ENCODE measurements around the gene S1PR1. TPM values are rescaled to one million over a fixed set of nuclear protein-coding genes. Genes with fewer than 3 reads are reported as not detected.

Gene S1PR1
- total RNA-seq, 5 donors from 2014 or later (not counting 1 experiment from before 2014, with no cell fraction given), result 178 to 368 (median 354) TPM

GRCh38 chr1:101235696-101236515 lies 913 bp upstream of the S1PR1 start:
- 1% methylated on average over 22 of the region's 43 CpGs for WGBS (ENCODE audit: insufficient coverage)
- no peaks in the 10 kb centered on the region for H3K9me3 ChIP-seq
- peak overlapping the region; percentile 98 to 100 for H3K27ac Mint-ChIP-seq
- H3K36me3 Mint-ChIP-seq, result peaks cover 45% of the 10 kb centered on the region
- H3K4me1 Mint-ChIP-seq, result peaks cover 51 to 61% (median 55%) of the 10 kb centered on the region in 3 donors
- ATAC-seq (replicated peaks in 1 of 4), result peak; percentile 42 to 50 (median 47)
- H3K9me3 Mint-ChIP-seq, result peaks cover 0 to 6% (median 0%) of the 10 kb centered on the region in 3 donors
- ChIA-PET POLR2A (interaction anchor here (0.5 to 1.9 kb wide), 17 partner anchors 23 to 340 kb away, joined by 3 to 7 read pairs (median 4); partner anchors contain the start of gene SLC30A7 (in 1 of the 2)), CTCF (interaction anchor here (0.5 to 2.2 kb wide), 23 partner anchors 13 to 993 kb away, joined by 3 to 9 read pairs (median 4); no protein-coding TSS in a partner anchor)
- peaks cover 27 to 42% of the 10 kb centered on the region in 2 experiments for H3K4me1 ChIP-seq (ENCODE audit: control insufficient read depth in 1 of 2, extremely low read depth in 1 of 2, insufficient read depth in 2 of 2, low read length in 2 of 2)
- H3K27ac ChIP-seq (ENCODE audit: low read length), result peak overlapping the region; percentile 91
- H3K27me3 ChIP-seq (replicated peaks in 1 of 2; ENCODE audit: control insufficient read depth in 2 of 2, extremely low read depth in 1 of 2, insufficient read depth in 2 of 2, low read length in 1 of 2), result no peaks in the 10 kb centered on the region
- peak; percentile 30 to 78 (median 54) for DNase-seq
- no peaks in the 10 kb centered on the region for H3K27me3 Mint-ChIP-seq
- H3K4me3 ChIP-seq (ENCODE audit: control insufficient read depth in 1 of 2, extremely low read depth in 1 of 2, low read length in 1 of 2), result peak overlapping the region; percentile 67 to 99
- peak overlapping the region; percentile 97 to 99 (median 98) for H3K4me3 Mint-ChIP-seq
- peaks cover 0 to 22% of the 10 kb centered on the region in 2 donors for H3K36me3 ChIP-seq (ENCODE audit: control insufficient read depth in 2 of 2, extremely low read depth in 1 of 2, insufficient read depth in 1 of 2, low read length in 1 of 2)

GRCh38 chr1:101237229-101237837 lies 514 bp downstream of the S1PR1 start:
- peak overlapping the region; percentile 91 for H3K27ac ChIP-seq (ENCODE audit: low read length)
- DNase-seq (peak in 17 of 35 experiments; percentile 6 to 48 (median 19)), ATAC-seq (replicated peaks in 1 of 4) (no peak)
- H3K27ac Mint-ChIP-seq, result peak overlapping the region; percentile 98 to 100
- peaks cover 0 to 32% of the 10 kb centered on the region in 2 donors for H3K36me3 ChIP-seq (ENCODE audit: control insufficient read depth in 2 of 2, extremely low read depth in 1 of 2, insufficient read depth in 1 of 2, low read length in 1 of 2)
- peaks cover 51% of the 10 kb centered on the region for H3K36me3 Mint-ChIP-seq
- H3K4me3 ChIP-seq (ENCODE audit: control insufficient read depth in 1 of 2, extremely low read depth in 1 of 2, low read length in 1 of 2), result peak overlapping the region; percentile 67 to 99
- peaks cover 59 to 62% (median 59%) of the 10 kb centered on the region in 3 donors for H3K4me1 Mint-ChIP-seq
- H3K27me3 ChIP-seq (replicated peaks in 1 of 2; ENCODE audit: control insufficient read depth in 2 of 2, extremely low read depth in 1 of 2, insufficient read depth in 2 of 2, low read length in 1 of 2), result no peaks in the 10 kb centered on the region
- no peaks in the 10 kb centered on the region for H3K27me3 Mint-ChIP-seq
- no peaks in the 10 kb centered on the region for H3K9me3 ChIP-seq
- ChIA-PET CTCF (interaction anchor here (0.5 to 4.7 kb wide), 10 partner anchors 10 to 316 kb away, joined by 3 to 82 read pairs (median 6); no protein-coding TSS in a partner anchor), POLR2A (interaction anchor here in 1 of 2 donors (0.6 kb wide), 1 partner anchor 118 kb away, joined by 4 read pairs; no protein-coding TSS in a partner anchor)
- H3K9me3 Mint-ChIP-seq, result no peaks in the 10 kb centered on the region
- H3K4me3 Mint-ChIP-seq, result peak overlapping the region; percentile 97 to 99 (median 98)
- H3K4me1 ChIP-seq (ENCODE audit: control insufficient read depth in 1 of 2, extremely low read depth in 1 of 2, insufficient read depth in 2 of 2, low read length in 2 of 2), result peaks cover 42 to 44% of the 10 kb centered on the region in 2 experiments
- WGBS (ENCODE audit: insufficient coverage), result 0% methylated on average over 6 of the region's 12 CpGs

- H3K4me1 ChIP-seq (ENCODE audit: control insufficient read depth in 1 of 2, extremely low read depth in 1 of 2, insufficient read depth in 2 of 2, low read length in 2 of 2), result peaks cover 45 to 46% of the 10 kb centered on the region in 2 experiments
- no peaks in the 10 kb centered on the region for H3K9me3 ChIP-seq
- ChIA-PET CTCF (interaction anchor here (0.5 to 4.7 kb wide), 54 partner anchors 10 to 369 kb away, joined by 3 to 82 read pairs (median 4); partner anchors contain the start of genes DPH5 (in 1 of the 2) and SLC30A7 (in 1 of the 2)), POLR2A (interaction anchor here (0.6 to 1.8 kb wide), 25 partner anchors 9 to 1168 kb away, joined by 3 to 9 read pairs (median 4); no protein-coding TSS in a partner anchor)
- no peaks in the 10 kb centered on the region for H3K9me3 Mint-ChIP-seq
- peak overlapping the region; percentile 67 to 99 for H3K4me3 ChIP-seq (ENCODE audit: control insufficient read depth in 1 of 2, extremely low read depth in 1 of 2, low read length in 1 of 2)
- DNase-seq (peak in 34 of 35 experiments; percentile 20 to 72 (median 50)), ATAC-seq (replicated peaks in 1 of 4) (peak; percentile 6 to 39 (median 30))
- H3K4me3 Mint-ChIP-seq, result peak overlapping the region; percentile 97 to 99 (median 98)
- H3K4me1 Mint-ChIP-seq, result peaks cover 59 to 62% (median 60%) of the 10 kb centered on the region in 3 donors
- H3K27ac Mint-ChIP-seq, result peak overlapping the region; percentile 98 to 100
- H3K27me3 Mint-ChIP-seq, result no peaks in the 10 kb centered on the region
- 0% methylated on average over 1 of the region's 14 CpGs for WGBS (ENCODE audit: insufficient coverage)
- H3K27ac ChIP-seq (ENCODE audit: low read length), result peak overlapping the region; percentile 56
- H3K36me3 ChIP-seq (ENCODE audit: control insufficient read depth in 2 of 2, extremely low read depth in 1 of 2, insufficient read depth in 1 of 2, low read length in 1 of 2), result peaks cover 0 to 38% of the 10 kb centered on the region in 2 donors
- H3K27me3 ChIP-seq (replicated peaks in 1 of 2; ENCODE audit: control insufficient read depth in 2 of 2, extremely low read depth in 1 of 2, insufficient read depth in 2 of 2, low read length in 1 of 2), result no peaks in the 10 kb centered on the region
- peaks cover 55% of the 10 kb centered on the region for H3K36me3 Mint-ChIP-seq
Measured at GRCh38 chr1:101238031-101238628, 1.3 kb downstream of the S1PR1 start.

- peak overlapping the region; percentile 97 to 99 (median 98) for H3K4me3 Mint-ChIP-seq
- ATAC-seq (replicated peaks in 1 of 4), result peak; percentile 18 to 38 (median 32)
- no peaks in the 10 kb centered on the region for H3K27me3 Mint-ChIP-seq
- ChIA-PET POLR2A (interaction anchor here (0.5 to 1.8 kb wide), 25 partner anchors 9 to 344 kb away, joined by 3 to 9 read pairs (median 4); partner anchors contain the start of gene EXTL2 (in 1 of the 2)), CTCF (interaction anchor here (0.5 to 4.7 kb wide), 55 partner anchors 9 to 369 kb away, joined by 3 to 82 read pairs (median 4); partner anchors contain the start of genes DPH5 (in 1 of the 2) and SLC30A7 (in 1 of the 2))
- no peaks in the 10 kb centered on the region for H3K27me3 ChIP-seq (replicated peaks in 1 of 2; ENCODE audit: control insufficient read depth in 2 of 2, extremely low read depth in 1 of 2, insufficient read depth in 2 of 2, low read length in 1 of 2)
- 3% methylated on average over 17 of the region's 17 CpGs for WGBS (ENCODE audit: insufficient coverage)
- no peaks in the 10 kb centered on the region for H3K9me3 Mint-ChIP-seq
- no peaks in the 10 kb centered on the region for H3K9me3 ChIP-seq
- DNase-seq, result peak; percentile 51 to 90 (median 81)
- peak overlapping the region; percentile 98 to 100 for H3K27ac Mint-ChIP-seq
- peak overlapping the region; percentile 67 to 99 for H3K4me3 ChIP-seq (ENCODE audit: control insufficient read depth in 1 of 2, extremely low read depth in 1 of 2, low read length in 1 of 2)
- peaks cover 60 to 64% (median 62%) of the 10 kb centered on the region in 3 donors for H3K4me1 Mint-ChIP-seq
- H3K36me3 ChIP-seq (ENCODE audit: control insufficient read depth in 2 of 2, extremely low read depth in 1 of 2, insufficient read depth in 1 of 2, low read length in 1 of 2), result peaks cover 0 to 44% of the 10 kb centered on the region in 2 donors
- peaks cover 60% of the 10 kb centered on the region for H3K36me3 Mint-ChIP-seq
- H3K27ac ChIP-seq (ENCODE audit: low read length), result peak overlapping the region; percentile 56
- H3K4me1 ChIP-seq (ENCODE audit: control insufficient read depth in 1 of 2, extremely low read depth in 1 of 2, insufficient read depth in 2 of 2, low read length in 2 of 2), result peaks cover 44 to 50% of the 10 kb centered on the region in 2 experiments
Measured at GRCh38 chr1:101238681-101239094, 1.9 kb downstream of the S1PR1 start.

- Histone ChIP-seq H3K27ac (ENCODE audit: low read length) (peak overlapping the region; percentile 56), H3K4me1 (ENCODE audit: control insufficient read depth in 1 of 2, extremely low read depth in 1 of 2, insufficient read depth in 2 of 2, low read length in 2 of 2) (peaks cover 37 to 54% of the 10 kb centered on the region in 2 experiments), H3K9me3 (no peaks in the 10 kb centered on the region), H3K4me3 (ENCODE audit: control insufficient read depth in 1 of 2, extremely low read depth in 1 of 2, low read length in 1 of 2) (peak overlapping the region; percentile 67 to 99), H3K27me3 (replicated peaks in 1 of 2; ENCODE audit: control insufficient read depth in 2 of 2, extremely low read depth in 1 of 2, insufficient read depth in 2 of 2, low read length in 1 of 2) (no peaks in the 10 kb centered on the region), H3K36me3 (ENCODE audit: control insufficient read depth in 2 of 2, extremely low read depth in 1 of 2, insufficient read depth in 1 of 2, low read length in 1 of 2) (peaks cover 0 to 49% of the 10 kb centered on the region in 2 donors)
- 30% methylated on average over 30 of the region's 42 CpGs for WGBS (ENCODE audit: insufficient coverage)
- DNase-seq (peak in 33 of 35 experiments; percentile 28 to 78 (median 50)), ATAC-seq (replicated peaks in 1 of 4) (peak; percentile 11 to 20 (median 18))
- no peaks in the 10 kb centered on the region for H3K9me3 Mint-ChIP-seq
- H3K36me3 Mint-ChIP-seq, result peaks cover 60% of the 10 kb centered on the region
- no peaks in the 10 kb centered on the region for H3K27me3 Mint-ChIP-seq
- H3K27ac Mint-ChIP-seq, result peak overlapping the region; percentile 98 to 100
- peak overlapping the region; percentile 97 to 99 (median 98) for H3K4me3 Mint-ChIP-seq
- ChIA-PET CTCF (interaction anchor here (0.5 to 4.7 kb wide), 53 partner anchors 8 to 370 kb away, joined by 3 to 82 read pairs (median 4); partner anchors contain the start of gene SLC30A7 (in 1 of the 2)), POLR2A (interaction anchor here (0.5 to 1.8 kb wide), 23 partner anchors 8 to 348 kb away, joined by 3 to 9 read pairs (median 4); partner anchors contain the start of gene EXTL2 (in 1 of the 2))
- H3K4me1 Mint-ChIP-seq, result peaks cover 62 to 71% (median 64%) of the 10 kb centered on the region in 3 donors
Measured at GRCh38 chr1:101239095-101240040, 2.5 kb downstream of the S1PR1 start.

Data from T-cell (primary cell).